ENCODE results near the gene AMFR. TPM values are rescaled to one million over a fixed set of nuclear protein-coding genes. Genes with fewer than 3 reads are reported as not detected.

Gene AMFR
- total RNA-seq, 3 donors from 2014 or later (not counting 1 experiment from before 2014, with no cell fraction given): 58.4 to 87.1 (median 71.7) TPM

DNA sequence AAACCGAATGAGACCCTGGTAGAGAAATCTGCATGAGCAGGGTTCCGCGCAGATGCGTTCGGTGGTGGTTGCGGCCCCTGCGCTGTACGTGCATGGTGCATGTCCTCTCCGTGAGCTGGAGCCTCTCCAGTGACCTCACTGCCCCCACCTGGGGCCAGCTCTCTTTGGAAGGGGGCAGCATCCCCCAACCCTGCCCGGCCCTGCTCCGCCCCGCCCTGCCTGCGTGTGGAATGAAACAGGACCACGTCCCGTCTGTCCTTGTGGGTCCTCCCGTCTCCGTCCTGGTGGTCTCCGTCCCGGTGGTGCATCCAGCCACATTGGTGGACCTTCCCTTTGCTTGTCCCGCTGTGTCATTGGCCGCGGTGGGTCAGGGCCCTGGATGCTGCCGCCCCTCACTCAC, 84.9 kb downstream of the AMFR start:
- H3K36me3 ChIP-seq (ENCODE audit: control insufficient read depth, insufficient read depth, low read length): no peaks in the 10 kb centered on the region
- WGBS (ENCODE audit: insufficient coverage): 94% methylated on average over 23 of the region's 23 CpGs
- no peaks in the 10 kb centered on the region for H3K4me1 ChIP-seq (ENCODE audit: control insufficient read depth, insufficient read depth, low read length)
- no peak overlapping the region for H3K27ac ChIP-seq (ENCODE audit: low read length)
- intact Hi-C loops (cut with micrococcal nuclease): no loop called here
- H3K4me1 Mint-ChIP-seq: no peaks in the 10 kb centered on the region
- H3K4me3 ChIP-seq (ENCODE audit: low read length): no peak overlapping the region
- no peak for DNase-seq
- no peaks in the 10 kb centered on the region for H3K27me3 Mint-ChIP-seq (ENCODE audit: low read depth in 2 of 2)
- no peak for ATAC-seq
- H3K36me3 Mint-ChIP-seq: no peaks in the 10 kb centered on the region
- no peaks in the 10 kb centered on the region for H3K27me3 ChIP-seq (ENCODE audit: control insufficient read depth, insufficient read depth, low read length)
- H3K9me3 ChIP-seq (ENCODE audit: control insufficient read depth, insufficient read depth, low read length): no peaks in the 10 kb centered on the region
- TF ChIP-seq CTCF (IDR thresholded peaks at IDR 0.05): no peak
- no peak overlapping the region for H3K4me3 Mint-ChIP-seq
- no peaks in the 10 kb centered on the region for H3K9me3 Mint-ChIP-seq
- H3K27ac Mint-ChIP-seq: no peak overlapping the region

DNA sequence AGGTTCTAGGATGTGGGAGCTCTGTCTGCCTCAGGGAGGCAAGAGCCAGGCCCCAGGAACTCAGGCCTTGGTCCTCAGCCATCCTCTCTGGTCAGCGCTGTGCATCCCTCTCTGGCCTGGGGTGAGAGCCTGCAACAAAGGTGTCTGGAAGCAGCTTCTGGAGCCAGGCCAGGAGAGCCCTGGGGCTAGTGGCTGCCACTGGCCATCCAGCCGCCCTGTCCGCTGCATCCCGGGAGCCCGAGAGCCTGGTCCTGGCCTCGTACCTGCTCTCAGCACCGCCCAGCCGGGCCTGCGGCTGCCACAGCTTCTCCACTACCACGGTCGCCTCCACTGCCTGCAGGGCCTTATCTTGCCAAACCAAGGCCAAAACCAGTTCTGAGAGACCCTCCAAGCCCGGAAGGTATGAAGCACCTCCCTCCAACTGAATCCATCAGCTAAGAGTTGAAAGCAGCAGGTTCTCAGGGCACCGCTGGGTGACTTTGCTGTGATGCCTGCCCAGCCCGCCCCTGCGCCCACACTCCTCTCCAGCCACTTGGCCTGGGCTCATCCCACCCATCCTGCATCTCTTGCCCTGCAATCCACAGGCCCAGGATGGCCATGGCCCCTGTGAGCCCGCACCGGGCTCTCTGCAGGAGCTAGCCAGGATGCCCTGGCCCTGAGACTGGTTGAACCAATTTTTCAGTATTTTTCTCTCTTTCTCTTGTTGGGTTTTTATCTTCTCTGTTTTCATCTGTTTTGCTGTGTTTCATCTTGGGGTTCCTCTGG, 85.7 kb downstream of the AMFR start:
- ATAC-seq (no peak), DNase-seq (no peak)
- Mint-ChIP-seq H3K4me1 (no peaks in the 10 kb centered on the region), H3K27me3 (ENCODE audit: low read depth in 2 of 2) (no peaks in the 10 kb centered on the region), H3K9me3 (no peaks in the 10 kb centered on the region), H3K27ac (no peak overlapping the region), H3K4me3 (no peak overlapping the region), H3K36me3 (no peaks in the 10 kb centered on the region)
- intact Hi-C loops (cut with micrococcal nuclease): no loop called here
- H3K27me3 ChIP-seq (ENCODE audit: control insufficient read depth, insufficient read depth, low read length): no peaks in the 10 kb centered on the region
- no peak overlapping the region for H3K27ac ChIP-seq (ENCODE audit: low read length)
- whole genome bisulfite sequencing (ENCODE audit: insufficient coverage): 96% methylated on average over 17 of the region's 17 CpGs
- no peaks in the 10 kb centered on the region for H3K9me3 ChIP-seq (ENCODE audit: control insufficient read depth, insufficient read depth, low read length)
- no peaks in the 10 kb centered on the region for H3K4me1 ChIP-seq (ENCODE audit: control insufficient read depth, insufficient read depth, low read length)
- H3K36me3 ChIP-seq (ENCODE audit: control insufficient read depth, insufficient read depth, low read length): no peaks in the 10 kb centered on the region
- H3K4me3 ChIP-seq (ENCODE audit: low read length): no peak overlapping the region
- no peak for TF ChIP-seq CTCF (IDR thresholded peaks at IDR 0.05)

DNA sequence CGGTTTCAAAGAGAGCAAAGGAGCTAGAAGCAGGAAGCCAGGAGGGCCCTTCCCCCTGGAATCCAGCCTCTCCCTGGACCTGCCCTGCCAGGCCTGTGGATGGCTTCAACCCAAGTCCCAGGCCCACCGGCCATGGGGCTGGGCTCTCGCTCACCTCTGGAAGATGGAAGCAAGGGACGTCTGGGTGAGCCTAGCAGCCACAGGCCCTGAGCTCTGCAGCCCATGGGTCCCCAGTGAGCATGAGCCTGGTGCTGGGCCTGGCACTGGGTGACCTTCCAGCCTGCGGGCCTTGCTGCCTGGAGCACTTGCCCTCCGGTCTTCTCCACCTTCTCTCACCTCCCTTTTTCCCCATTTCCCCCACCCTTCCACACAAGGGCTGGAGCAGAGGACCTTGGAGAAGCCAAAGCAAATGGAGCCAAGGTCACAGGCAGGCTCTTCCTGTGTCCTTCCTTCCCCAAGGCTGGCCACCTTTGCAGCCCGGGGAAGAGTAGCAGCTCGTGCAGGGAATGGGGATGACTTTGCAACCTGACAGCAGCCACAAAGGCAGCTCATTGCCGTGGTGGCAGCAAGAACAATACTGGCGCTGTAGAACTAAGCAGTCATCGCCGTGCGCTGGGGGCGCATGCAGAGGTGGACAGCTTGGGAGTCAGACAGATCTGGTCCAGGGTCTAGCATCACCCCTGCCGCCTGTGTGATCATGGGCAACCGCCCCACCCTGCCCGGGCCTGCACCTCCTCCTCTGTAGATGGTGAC, 86.6 kb downstream of the AMFR start:
- H3K9me3 Mint-ChIP-seq: no peaks in the 10 kb centered on the region
- H3K27me3 ChIP-seq (ENCODE audit: control insufficient read depth, insufficient read depth, low read length): no peaks in the 10 kb centered on the region
- H3K4me1 Mint-ChIP-seq: no peaks in the 10 kb centered on the region
- no peak overlapping the region for H3K27ac Mint-ChIP-seq
- no peak overlapping the region for H3K4me3 Mint-ChIP-seq
- intact Hi-C loops (cut with micrococcal nuclease): no loop called here
- ATAC-seq: no peak
- H3K27me3 Mint-ChIP-seq (ENCODE audit: low read depth in 2 of 2): no peaks in the 10 kb centered on the region
- no peaks in the 10 kb centered on the region for H3K9me3 ChIP-seq (ENCODE audit: control insufficient read depth, insufficient read depth, low read length)
- WGBS (ENCODE audit: insufficient coverage): 85% methylated on average over 17 of the region's 17 CpGs
- no peaks in the 10 kb centered on the region for H3K36me3 ChIP-seq (ENCODE audit: control insufficient read depth, insufficient read depth, low read length)
- no peaks in the 10 kb centered on the region for H3K36me3 Mint-ChIP-seq
- no peak for TF ChIP-seq CTCF (IDR thresholded peaks at IDR 0.05)
- no peak overlapping the region for H3K4me3 ChIP-seq (ENCODE audit: low read length)
- no peak overlapping the region for H3K27ac ChIP-seq (ENCODE audit: low read length)
- no peaks in the 10 kb centered on the region for H3K4me1 ChIP-seq (ENCODE audit: control insufficient read depth, insufficient read depth, low read length)
- no peak for DNase-seq
